PC-9 (cell line): Measurements from ENCODE around the gene GRIN2A.

ENCODE experiments used
- CTCF ChIP-seq: fragments of 200-600 bp; sonication (generic); conservative IDR thresholded peaks from 2 replicates; pipeline ENCODE4 v1.6.1; 2017; ENCODE audit warnings: mixed run types, antibody characterized with exemption, mild to moderate bottlenecking, moderate library complexity
- EZH2 ChIP-seq: fragments of 200-600 bp; sonication (generic); IDR thresholded peaks from 2 replicates; pipeline ENCODE4 v1.8.0; 2017; ENCODE audit warnings: antibody characterized with exemption, low read depth

- no peak for TF ChIP-seq CTCF
- no peak for TF ChIP-seq EZH2
Observed at GRCh38 chr16:10009684-10010083, 172.5 kb downstream of the GRIN2A start.
